ENCODE results near the gene CAPZA3.
"Not testable (repeated sequence)": the region's sequence is repeated elsewhere in the genome, so short reads cannot be mapped to it uniquely, and the experiment has no call there.

DNA sequence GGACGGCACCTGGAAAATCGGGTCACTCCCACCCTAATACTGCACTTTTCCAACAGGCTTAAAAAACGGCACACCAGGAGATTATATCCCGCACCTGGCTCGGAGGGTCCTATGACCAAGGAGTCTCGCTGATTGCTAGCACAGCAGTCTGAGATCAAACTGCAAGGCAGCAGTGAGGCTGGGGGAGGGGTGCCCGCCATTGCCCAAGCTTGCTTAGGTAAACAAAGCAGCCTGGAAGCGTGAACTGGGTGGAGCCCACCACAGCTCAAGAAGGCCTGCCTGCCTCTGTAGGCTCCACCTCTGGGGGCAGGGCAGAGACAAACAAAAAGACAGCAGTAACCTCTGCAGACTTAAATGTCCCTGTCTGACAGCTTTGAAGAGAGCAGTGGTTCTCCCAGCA, 47.5 kb downstream of the CAPZA3 start:
- not testable (repeated sequence) for TF ChIP-seq CTCF, POLR2A, POLR2AphosphoS5 (IDR thresholded peaks at IDR 0.05)
